ENCODE data around the gene MICAL3. TPM values are rescaled to one million over a fixed set of nuclear protein-coding genes. Genes with fewer than 3 reads are reported as not detected.

Gene MICAL3
- polyA plus RNA-seq, 1 of the 3 experiments (the other 2 are of a cell fraction) = 83.1 TPM

- H3K27ac ChIP-seq (ENCODE audit: low read depth in 2 of 2, low read length in 1 of 2) = no peak overlapping the region
- no peak overlapping the region for H3K9ac ChIP-seq
- no peak overlapping the region for H3K4me3 ChIP-seq (ENCODE audit: low read depth in 2 of 2, low read length in 1 of 2)
- H3K4me1 ChIP-seq (ENCODE audit: control insufficient read depth in 1 of 2, insufficient read depth in 2 of 2, low read depth in 1 of 2, low read length in 1 of 2) = peaks cover 0 to 4% of the 10 kb centered on the region in 2 experiments; a peak in 1 of 4 replicates
- no peaks in the 10 kb centered on the region for H3K79me2 ChIP-seq (ENCODE audit: insufficient read depth)
- H3K27me3 ChIP-seq (ENCODE audit: insufficient read depth) = no peaks in the 10 kb centered on the region
- no peak for DNase-seq
- POLR2A ChIA-PET = interaction anchor here (0.5 kb wide), 1 partner anchor 289 kb away, joined by 3 read pairs; the partner anchor contains the start of gene PEX26
- CTCF ChIA-PET = interaction anchor here (1.9 to 4.4 kb wide), 2 partner anchors 47 to 230 kb away, joined by 6 to 17 read pairs; no protein-coding TSS in a partner anchor
- no peak overlapping the region for H2AFZ ChIP-seq (ENCODE audit: low read depth)
- TF ChIP-seq TEAD4 (IDR thresholded peaks at IDR 0.05; ENCODE audit: borderline replicate concordance, insufficient read depth) (no peak), IRF3 (IDR thresholded peaks at IDR 0.05; ENCODE audit: low read depth, low read length) (no peak), TCF12 (IDR thresholded peaks at IDR 0.05) (no peak), SIN3A (IDR thresholded peaks at IDR 0.05; ENCODE audit: borderline replicate concordance, low read depth, low read length) (no peak), RCOR1 (IDR thresholded peaks at IDR 0.05; ENCODE audit: low read length) (no peak), YY1 (IDR thresholded peaks at IDR 0.05; ENCODE audit: low read depth) (no peak), NFIC (IDR thresholded peaks at IDR 0.05; ENCODE audit: borderline replicate concordance) (no peak), USF1 (IDR thresholded peaks at IDR 0.05; ENCODE audit: borderline replicate concordance, low read depth) (no peak), EP300 (IDR thresholded peaks at IDR 0.05; ENCODE audit: borderline replicate concordance in 1 of 2, low read depth in 1 of 2, low read length in 1 of 2) (no peak)
- H4K20me1 ChIP-seq (ENCODE audit: insufficient read depth) = no peaks in the 10 kb centered on the region
- 89% methylated on average over 26 of the region's 32 CpGs for WGBS (ENCODE audit: low lambda C conversion rate)
- H3K9me3 ChIP-seq = no peaks in the 10 kb centered on the region
- H3K9me2 ChIP-seq = no peaks in the 10 kb centered on the region
- no peaks in the 10 kb centered on the region for H3F3A ChIP-seq (replicated peaks; ENCODE audit: insufficient read depth)
- H3K4me2 ChIP-seq = no peak overlapping the region
- H3K36me3 ChIP-seq (replicated peaks in 1 of 2; ENCODE audit: control insufficient read depth in 1 of 2, insufficient read depth in 2 of 2, low read length in 1 of 2) = peaks cover 0 to 41% of the 10 kb centered on the region in 2 experiments
These were observed 235.6 kb downstream of the MICAL3 start for GRCh38 chr22:17788528-17789378.

GRCh38 chr22:17787716-17788330 lies 236.5 kb downstream of the MICAL3 start:
- ChIA-PET CTCF (interaction anchor here (1.9 to 4.4 kb wide), 3 partner anchors 15 to 229 kb away, joined by 5 to 17 read pairs (median 6); no protein-coding TSS in a partner anchor), POLR2A (no interaction called here)
- H4K20me1 ChIP-seq (ENCODE audit: insufficient read depth) = no peaks in the 10 kb centered on the region

More at GRCh38 chr22:17787716-17788330, 236.5 kb downstream of the MICAL3 start:
- Histone ChIP-seq H3K79me2 (ENCODE audit: insufficient read depth) (no peaks in the 10 kb centered on the region), H3K9me2 (no peaks in the 10 kb centered on the region), H2AFZ (ENCODE audit: low read depth) (no peak overlapping the region), H3K4me3 (ENCODE audit: low read depth in 2 of 2, low read length in 1 of 2) (no peak overlapping the region), H3F3A (replicated peaks; ENCODE audit: insufficient read depth) (no peaks in the 10 kb centered on the region), H3K4me2 (no peak overlapping the region), H3K9me3 (no peaks in the 10 kb centered on the region), H3K36me3 (replicated peaks in 1 of 2; ENCODE audit: control insufficient read depth in 1 of 2, insufficient read depth in 2 of 2, low read length in 1 of 2) (peaks cover 0 to 41% of the 10 kb centered on the region in 2 experiments), H3K27me3 (ENCODE audit: insufficient read depth) (no peaks in the 10 kb centered on the region), H3K27ac (ENCODE audit: low read depth in 2 of 2, low read length in 1 of 2) (no peak overlapping the region), H3K9ac (no peak overlapping the region), H3K4me1 (ENCODE audit: control insufficient read depth in 1 of 2, insufficient read depth in 2 of 2, low read depth in 1 of 2, low read length in 1 of 2) (peaks cover 0 to 7% of the 10 kb centered on the region in 2 experiments; a peak in 1 of 4 replicates)
- 88% methylated on average over 17 of the region's 21 CpGs for WGBS (ENCODE audit: low lambda C conversion rate)
- DNase-seq = no peak
- TF ChIP-seq RAD21 (IDR thresholded peaks at IDR 0.05; ENCODE audit: low read length) (no peak), TAF1 (IDR thresholded peaks at IDR 0.05; ENCODE audit: borderline replicate concordance, low read depth, low read length) (no peak), JUND (IDR thresholded peaks at IDR 0.05) (no peak), FOSL2 (IDR thresholded peaks at IDR 0.05; ENCODE audit: borderline replicate concordance, low read depth) (no peak), POLR2AphosphoS5 (IDR thresholded peaks at IDR 0.05; ENCODE audit: low read depth, low read length) (no peak), IRF3 (IDR thresholded peaks at IDR 0.05; ENCODE audit: low read depth, low read length) (no peak), NRF1 (IDR thresholded peaks at IDR 0.05; ENCODE audit: low read depth, low read length) (no peak), TCF12 (IDR thresholded peaks at IDR 0.05) (no peak), ELF1 (IDR thresholded peaks at IDR 0.05) (no peak), USF1 (IDR thresholded peaks at IDR 0.05; ENCODE audit: borderline replicate concordance, low read depth) (no peak), GABPA (IDR thresholded peaks at IDR 0.05; ENCODE audit: low read depth) (no peak), FOXM1 (IDR thresholded peaks at IDR 0.05; ENCODE audit: low read depth) (no peak), EP300 (IDR thresholded peaks at IDR 0.05; ENCODE audit: borderline replicate concordance in 1 of 2, low read depth in 1 of 2, low read length in 1 of 2) (no peak), MEF2A (IDR thresholded peaks at IDR 0.05; ENCODE audit: borderline replicate concordance, low read depth) (no peak)
